Measurements from ENCODE around the gene CASR.

Gene CASR

GRCh38 chr3:122217901-122218300 lies 34.4 kb downstream of the CASR start:
- no peak for DNase-seq

GRCh38 chr3:122219242-122219872 lies 35.9 kb downstream of the CASR start:
- no peak for DNase-seq

DNA sequence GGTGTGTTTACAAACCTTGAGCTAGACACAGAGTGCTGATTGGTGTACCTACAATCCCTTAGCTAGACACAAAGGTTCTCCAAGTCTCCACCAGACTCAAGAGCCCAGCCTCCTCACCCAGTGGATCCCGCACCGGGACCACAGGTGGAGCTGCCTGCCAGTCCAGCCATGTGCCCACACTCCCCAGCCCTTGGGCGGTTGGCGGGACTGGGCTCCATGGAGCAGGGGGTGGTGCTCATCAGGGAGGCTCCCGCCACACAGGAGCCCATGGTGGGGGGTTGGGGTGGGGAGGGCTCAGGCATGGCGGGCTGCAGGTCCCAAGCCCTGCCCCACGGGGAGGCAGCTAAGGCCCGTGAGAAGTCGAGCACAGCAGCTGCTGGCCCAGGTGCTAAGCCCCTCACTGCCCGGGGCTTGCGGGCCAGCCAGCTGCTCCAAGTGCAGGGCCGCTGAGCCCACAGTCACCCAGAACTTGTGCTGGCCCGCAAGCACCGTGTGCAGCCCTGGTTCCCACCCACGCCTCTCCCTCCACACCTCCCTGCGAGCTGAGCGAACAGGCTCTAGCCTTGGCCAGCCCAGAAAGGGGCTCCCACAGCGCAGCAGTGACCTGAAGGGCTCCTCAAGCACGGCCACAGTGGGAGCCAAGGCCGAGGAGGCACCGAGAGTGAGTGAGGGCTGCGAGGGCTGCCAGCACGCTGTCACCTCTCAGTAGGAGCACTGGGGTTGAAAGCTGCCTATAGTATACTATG lies 43.7 kb downstream of the CASR start:
- no peak for DNase-seq

DNA sequence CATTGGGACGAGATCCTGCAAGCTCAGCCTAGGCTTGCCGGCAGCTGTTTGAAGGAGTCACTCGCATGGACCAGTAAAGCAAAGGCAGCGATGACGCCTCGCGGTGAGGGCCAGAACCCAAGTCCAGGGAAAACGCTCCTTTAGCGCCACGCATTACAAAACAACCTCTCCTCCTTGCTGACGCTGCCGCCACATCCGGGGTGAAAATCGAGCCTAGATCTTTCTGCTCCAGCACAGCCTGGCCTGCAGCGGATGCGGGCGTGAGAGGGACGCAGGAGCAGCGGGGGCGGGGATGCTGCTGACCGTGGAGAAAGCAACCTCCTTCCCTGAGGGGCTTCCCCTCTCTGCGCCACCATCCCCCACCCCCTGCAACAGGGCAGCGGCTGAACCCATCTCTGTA lies 46.7 kb downstream of the CASR start:
- no peak for DNase-seq

DNA sequence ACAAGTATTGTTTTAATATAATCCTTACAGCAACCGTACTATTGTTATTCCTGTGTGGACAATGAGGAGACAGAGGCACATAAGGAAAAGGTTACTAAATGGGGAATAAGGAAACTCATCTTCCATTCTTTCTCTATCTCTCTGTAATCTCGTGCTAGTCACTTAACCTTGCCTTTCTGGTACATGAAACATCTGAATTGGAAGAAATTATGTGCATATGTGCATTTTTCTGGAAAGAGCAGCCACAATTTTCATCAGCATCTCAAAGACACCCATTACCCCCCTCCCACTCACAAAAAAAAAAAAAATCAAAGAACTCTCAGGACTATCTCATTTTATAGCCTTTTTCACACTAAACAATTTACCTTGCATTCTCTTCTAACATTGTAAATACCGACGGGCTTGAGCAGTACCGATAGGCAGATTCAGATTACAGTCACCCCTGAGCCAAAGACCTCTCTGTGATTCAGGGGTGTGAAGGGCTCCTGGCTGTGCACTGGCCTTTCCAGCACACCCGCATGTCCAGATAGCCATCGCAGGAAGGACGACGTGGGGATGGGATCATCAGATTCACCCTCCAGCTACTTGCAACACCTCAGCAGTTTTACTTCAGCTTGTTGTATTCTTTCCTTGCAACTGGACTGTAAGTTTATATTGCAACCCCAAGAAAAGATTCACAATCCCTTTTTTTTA lies 48.1 kb downstream of the CASR start:
- DNase-seq: no peak

GRCh38 chr3:122232485-122232884 lies 49.0 kb downstream of the CASR start:
- no peak for DNase-seq

- no peak for DNase-seq
Observed at GRCh38 chr3:122233101-122233952, 49.9 kb downstream of the CASR start.

GRCh38 chr3:122234117-122234516 lies 50.6 kb downstream of the CASR start:
- DNase-seq: no peak

- no peak for DNase-seq
Observed at GRCh38 chr3:122235147-122235546, 51.7 kb downstream of the CASR start.

GRCh38 chr3:122239112-122239511 lies 55.6 kb downstream of the CASR start:
- no peak for DNase-seq

GRCh38 chr3:122245513-122246174 lies 62.2 kb downstream of the CASR start:
- DNase-seq: no peak

GRCh38 chr3:122246199-122246598 lies 62.7 kb downstream of the CASR start:
- DNase-seq: no peak

DNA sequence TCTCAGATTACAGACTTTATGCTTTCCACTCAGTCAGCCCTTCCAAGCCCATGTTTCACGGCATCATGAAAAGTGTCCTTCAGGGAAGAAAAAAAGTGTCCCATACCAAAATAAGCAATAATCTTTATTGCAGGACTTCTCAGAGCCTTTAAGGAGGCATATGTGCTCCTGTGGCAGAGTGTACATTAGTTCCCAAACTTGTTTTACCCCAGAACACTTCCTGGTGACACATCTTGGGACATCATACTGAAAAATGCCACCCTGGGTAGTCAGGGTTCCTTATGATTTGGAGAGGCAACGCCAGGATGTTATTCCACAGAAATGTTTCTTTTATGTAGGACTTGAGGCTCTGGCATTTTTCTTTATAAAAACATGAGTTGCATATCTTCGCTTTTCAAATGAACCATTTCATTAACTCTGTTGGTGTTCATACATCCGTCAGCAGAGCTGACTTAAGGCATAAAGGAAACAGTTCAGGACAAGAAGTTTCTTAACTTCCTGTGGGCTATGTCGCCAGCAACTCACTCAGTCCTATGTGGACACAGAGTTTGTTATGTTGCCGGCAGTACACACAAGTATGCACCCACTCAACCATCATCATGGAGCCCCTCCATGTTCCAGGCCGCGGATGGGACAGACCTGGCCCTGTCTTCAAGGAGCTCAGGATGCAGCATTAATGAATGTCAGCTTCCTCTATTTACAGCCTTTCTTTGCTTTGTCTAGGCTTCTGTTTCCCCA lies 63.8 kb downstream of the CASR start:
- no peak for DNase-seq

DNA sequence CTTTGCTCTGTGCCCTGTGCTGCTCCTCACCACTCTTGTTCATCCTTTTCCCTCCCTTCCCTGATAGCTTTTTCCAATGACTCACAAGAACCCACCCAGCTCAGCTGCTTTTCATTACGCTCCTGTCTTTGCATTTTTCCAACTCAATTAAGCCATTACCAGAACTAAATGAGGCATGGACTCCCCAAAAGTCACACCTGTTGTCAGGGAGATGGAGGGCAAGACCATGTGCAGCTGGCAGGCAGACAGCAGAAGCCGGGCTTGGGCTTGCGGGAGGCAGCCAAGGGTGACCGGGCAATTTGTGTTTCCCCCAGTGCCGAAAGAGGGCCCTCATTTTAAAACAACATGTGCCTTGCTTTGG lies 64.3 kb downstream of the CASR start:
- no peak for DNase-seq

GRCh38 chr3:122251428-122251827 lies 68.0 kb downstream of the CASR start:
- DNase-seq: no peak

DNA sequence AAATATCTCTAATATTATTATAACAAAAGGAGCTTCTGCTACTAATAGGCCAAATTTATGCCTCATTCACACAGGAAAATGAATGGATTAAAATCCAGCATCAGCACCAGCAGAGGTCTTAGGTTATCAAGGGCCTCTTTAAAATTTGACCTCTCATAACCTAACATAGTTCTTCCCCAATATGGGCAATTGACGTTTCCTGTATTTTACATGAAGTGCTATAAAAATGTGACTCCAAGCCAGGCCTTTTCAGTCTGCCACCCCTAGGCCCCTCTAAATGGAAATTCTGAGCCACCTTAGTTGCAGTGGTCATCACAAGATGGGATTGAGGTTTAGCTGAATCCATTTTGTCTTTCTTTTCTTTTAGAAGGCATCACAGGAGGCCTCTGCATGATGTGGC lies 70.1 kb downstream of the CASR start:
- DNase-seq: no peak

DNA sequence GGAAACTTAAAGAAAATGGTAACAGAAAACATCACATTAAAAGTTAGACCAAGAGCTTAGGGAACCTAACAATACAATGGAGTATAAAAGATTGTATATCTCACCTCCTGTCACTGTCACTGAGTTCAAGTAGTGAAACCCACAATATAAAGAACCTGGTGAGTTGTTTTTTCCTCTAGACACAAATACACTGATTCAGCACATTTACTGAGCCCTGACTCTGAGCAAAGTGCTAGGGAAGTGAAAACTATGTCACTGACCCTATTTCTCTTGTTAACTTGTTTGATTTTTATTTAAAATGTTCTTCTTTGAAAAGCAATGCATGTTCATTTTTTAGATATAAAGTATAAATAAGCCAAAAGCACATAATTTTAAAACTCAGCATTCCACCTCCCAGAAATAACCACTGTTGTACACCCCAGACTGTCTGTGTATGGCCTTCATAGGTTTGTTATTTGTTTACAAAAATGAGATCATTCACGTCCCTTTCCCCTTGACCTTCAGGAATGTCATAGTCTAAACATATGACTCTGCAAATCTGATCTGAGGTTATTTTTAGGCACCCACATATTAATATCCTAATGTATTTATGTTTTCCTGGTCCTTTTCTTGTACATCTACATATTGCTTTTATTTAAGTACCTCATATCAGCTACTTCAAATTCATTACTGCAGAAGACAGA lies 72.4 kb downstream of the CASR start:
- DNase-seq: no peak

DNA sequence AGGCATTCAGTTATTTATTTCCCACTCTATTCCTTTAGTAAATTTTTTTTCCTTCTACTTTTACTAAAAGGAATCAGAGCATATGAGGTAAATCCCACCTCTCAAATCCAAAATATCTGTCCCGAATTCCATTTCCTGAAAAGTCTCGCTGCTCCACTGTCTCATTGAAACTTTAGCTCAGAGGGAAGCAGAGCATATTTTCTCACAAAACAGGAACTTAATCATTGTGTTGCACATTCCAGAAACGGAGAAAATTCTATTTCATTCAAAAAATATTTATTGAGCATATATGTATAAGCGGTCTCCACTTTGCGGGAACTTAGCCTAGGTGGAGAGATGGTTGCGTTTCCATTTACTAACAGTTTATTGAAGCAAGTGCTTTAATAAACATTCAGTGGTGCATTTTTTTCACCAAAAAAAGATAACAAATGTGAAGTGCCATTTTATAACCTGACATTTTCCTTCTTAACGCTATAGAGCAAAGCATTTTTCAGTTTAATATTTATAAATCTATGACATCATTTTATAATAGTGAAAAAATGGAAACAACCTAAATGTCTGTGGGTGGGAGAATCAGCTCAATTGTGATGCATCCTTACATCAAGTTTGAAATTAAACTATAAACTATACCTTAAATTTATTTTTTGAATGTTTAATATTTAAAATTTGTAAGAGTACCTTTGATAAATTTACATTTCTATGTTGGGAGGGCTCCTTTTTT lies 74.3 kb downstream of the CASR start:
- DNase-seq: no peak

GRCh38 chr3:122258757-122259371 lies 75.4 kb downstream of the CASR start:
- DNase-seq: peak; percentile 42

DNA sequence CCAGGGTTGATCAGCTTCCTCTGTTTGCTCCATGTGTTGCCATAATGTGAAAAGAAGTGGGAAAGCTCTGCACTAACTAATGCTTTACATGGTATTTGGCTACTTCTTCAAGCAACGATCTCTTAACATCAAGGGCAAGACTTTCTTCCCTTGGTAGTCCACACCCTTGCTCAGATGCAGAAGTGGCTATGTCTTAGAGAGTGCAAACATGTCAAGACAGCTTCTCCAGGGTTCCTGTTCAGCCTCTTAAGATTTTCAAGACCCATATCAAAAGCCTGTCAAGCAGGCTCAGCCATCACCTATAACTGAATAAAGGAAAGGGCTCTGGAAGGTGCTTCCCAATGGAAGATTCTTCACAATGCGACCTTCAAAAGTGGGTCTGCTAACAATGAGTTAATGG lies 76.7 kb downstream of the CASR start:
- no peak for DNase-seq

Data from DMS 273 treated with DMSO at 0.1 percent for 48 hours (cell line).